GM21825 (cell line): Measurements from ENCODE around the gene MAN1B1.
"Not testable (repeated sequence)": the region's sequence is repeated elsewhere in the genome, so short reads cannot be mapped to it uniquely, and the experiment has no call there.

ENCODE experiments used
- ATAC-seq: cut with Tn5 transposase; IDR thresholded peaks from one replicate; pipeline ENCODE4 v1.9.1; 2021; ENCODE audit warnings: mild to moderate bottlenecking, moderate library complexity; ENCODE audit not compliant: unreplicated experiment

Gene MAN1B1

GRCh38 chr9:137126786-137127185 is 40.0 kb downstream of the MAN1B1 start:
- no peak for ATAC-seq

DNA sequence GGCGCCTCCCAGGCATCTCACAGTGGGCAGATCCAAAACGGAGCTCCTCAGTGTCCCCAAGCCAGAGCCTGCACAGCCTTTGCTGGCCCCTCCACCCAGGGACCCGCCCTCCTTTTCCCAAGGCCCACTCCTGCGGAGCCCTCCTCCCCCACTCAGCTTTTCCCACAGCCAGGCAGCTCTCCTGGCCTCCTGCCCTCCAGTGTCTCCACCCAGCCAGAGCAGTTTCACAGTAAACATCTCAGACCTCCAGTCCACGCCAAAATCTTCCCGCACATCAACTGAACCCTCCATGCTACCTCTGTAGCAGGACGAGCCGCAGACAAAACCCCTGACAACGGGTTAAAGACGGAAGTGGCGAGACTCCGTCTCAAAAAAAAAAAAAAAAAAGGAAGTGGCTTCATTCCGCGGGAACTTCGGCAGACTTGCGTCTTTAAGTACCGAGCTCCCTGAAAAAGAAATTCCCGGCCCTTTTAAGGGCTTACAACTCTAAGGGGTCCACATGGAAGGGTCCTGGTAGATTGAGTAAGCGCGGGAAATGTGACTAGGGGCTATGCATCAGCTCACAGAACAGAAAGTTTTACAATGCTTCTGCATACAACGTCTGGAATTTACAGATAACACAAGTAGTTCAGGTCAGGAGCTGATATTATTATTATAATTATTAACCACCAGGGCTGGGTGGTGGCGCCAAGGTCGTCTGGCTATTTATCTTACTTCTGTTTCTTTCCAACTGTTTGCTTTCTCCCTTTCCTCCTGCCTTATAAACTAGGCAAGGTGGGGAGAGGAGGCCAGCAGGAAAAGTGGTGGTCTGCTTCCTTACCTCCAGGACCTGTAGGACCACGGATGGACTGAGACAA is 40.7 kb downstream of the MAN1B1 start:
- no peak for ATAC-seq

GRCh38 chr9:137128158-137128861 is 41.5 kb downstream of the MAN1B1 start:
- no peak for ATAC-seq

- peak; percentile 6 for ATAC-seq
These were observed 42.2 kb downstream of the MAN1B1 start for GRCh38 chr9:137128862-137129455.

DNA sequence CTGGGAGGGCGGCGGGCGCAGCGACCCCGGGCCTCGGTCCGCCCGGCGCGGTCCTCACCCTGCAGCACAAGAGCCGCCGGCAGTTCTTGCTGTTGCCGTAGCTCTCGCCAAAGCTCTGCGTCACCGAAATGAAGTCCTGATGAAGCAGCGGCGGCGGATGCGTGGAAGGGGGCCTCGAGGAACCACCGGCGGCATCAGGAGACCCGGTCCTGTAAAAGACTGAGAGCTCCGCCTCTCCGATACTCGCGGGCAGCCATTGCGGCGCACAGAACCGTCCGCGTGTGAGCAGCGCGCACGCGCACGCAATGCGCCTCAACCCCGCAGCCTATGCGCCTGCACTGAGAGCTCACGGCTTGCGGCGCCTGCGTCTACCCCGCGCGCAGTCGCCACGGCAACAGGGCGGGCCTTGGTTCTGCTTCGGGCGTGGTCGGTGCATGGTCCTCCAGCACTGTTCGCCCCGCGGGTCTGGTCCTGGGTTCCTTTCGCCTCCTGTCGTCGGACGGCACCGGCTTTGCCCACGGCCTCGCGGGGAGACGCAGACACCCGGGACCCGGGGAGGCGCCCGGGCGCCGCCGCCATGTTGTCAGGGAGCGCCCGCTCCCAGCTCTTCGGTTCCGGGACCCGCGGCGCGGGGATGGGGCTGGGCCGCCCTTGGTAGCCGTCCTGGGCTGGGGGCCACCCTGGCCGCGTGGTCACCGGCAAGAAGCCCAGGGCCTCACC is 42.8 kb downstream of the MAN1B1 start:
- peak; percentile 67 for ATAC-seq

DNA sequence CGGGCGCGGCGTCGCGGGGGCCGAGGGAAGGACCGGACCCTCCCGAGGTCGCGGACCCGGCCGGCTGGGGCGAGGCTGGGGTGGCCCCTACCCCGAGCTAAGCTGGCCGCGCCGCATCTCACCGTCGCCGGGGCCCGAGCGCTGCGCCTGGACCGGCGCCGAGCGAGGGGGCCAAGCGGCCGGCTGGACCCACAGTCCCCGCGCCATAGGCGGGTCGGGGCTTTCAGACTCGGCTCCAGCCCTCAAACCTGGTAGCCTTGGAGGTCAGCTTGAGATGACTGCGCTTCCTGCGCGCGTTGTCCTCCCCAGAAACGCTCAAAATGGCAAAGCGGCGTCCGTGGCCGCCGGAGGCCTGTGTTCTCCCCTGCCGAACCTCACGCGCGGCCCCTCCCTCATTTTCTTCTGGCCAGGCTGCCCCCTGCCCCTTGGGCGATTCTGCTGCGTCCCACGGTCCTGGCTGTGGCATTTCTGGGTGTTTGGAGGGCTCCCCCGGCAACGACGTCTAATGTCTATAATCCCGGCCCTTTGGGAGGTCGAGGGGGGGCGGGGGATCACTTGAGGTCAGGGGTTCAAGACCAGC is 43.5 kb downstream of the MAN1B1 start:
- ATAC-seq = peak; percentile 8

- ATAC-seq = no peak
These were observed 47.4 kb downstream of the MAN1B1 start for GRCh38 chr9:137134191-137134590.

DNA sequence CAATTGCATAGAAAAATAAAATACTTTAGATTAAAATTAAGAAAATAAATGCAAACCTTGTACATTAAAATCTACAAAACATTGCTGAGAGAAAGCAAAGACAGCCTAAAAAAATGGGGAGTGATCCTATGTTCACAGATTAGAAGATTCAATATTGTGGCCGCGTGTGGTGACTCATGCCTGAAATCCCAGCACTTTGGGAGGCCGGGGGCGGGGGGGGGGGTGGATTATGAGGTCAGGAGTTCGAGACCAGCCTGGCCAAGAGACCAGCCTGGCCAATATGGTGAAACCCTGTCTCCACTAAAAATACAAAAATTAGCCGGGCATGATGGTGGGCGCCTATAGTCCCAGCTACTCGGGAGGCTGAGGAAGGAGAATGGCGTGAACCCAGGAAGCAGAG is 48.4 kb downstream of the MAN1B1 start:
- not testable (repeated sequence) for ATAC-seq

DNA sequence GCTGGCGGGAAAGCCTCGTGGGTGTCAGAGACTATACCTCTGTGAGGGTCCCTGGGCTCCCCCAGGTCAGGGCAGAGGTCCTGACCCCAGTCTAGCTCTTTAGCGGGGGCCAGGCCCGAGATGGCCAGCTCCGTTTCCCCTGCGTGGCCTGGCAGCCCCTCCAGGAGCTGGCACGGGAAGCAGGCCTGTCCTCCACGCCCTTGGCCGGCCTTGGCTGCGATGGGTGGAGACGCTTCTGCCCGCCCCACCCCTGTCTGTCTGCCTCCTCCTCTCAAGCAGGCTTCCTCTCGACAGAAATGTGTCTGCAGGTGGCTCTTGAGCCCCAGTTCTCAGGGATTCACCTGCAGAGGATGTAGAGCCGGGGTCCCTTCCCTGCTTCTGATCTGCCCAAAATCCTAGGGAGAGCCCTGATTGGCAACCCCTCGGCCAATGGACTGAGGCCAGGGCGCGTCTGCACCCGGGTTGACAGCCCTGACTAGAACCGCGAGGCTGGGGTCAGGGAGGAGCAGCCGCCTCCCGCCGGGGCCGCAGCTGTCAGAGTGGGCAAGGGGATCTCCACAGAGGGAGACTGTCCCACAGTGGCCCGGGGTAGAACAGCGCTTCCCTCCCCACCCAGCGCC is 49.6 kb downstream of the MAN1B1 start:
- ATAC-seq = no peak

DNA sequence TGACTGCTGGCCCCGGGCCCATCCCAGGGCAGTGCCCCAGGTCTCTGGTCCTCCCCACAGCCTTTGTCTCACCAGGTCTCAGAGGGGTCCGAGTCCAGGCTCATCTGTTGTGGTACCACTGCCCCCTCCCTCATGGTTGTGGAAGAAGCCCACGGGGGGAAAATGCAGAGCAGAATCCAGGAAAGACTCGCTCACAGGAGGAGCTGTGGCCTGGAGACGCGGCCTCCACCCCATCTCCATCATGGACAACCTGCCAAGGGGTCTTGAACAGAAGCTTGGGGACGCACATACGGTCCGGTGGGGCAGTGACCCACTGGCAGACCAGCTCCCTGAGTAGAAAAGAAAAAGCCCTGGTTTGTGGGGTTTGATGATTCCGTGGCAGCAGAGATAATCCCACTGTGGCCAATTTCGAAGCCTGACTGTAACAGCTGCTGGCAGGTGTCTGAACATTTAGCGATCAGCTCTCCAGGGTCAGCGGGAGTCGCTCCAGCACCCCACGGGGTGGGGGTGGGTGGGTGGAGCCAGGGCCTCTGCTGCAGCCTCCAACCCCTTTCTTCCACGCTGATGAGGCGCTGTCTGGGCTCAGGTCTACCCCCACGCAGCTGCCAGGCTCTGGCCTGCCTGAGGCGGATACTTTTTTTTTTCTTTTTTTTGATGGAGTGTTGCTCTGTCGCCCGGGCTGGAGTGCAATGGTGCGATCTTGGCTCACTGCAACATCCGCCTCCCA is 50.3 kb downstream of the MAN1B1 start:
- no peak for ATAC-seq

GRCh38 chr9:137138058-137138721 is 51.4 kb downstream of the MAN1B1 start:
- ATAC-seq = no peak

- ATAC-seq = no peak
These were observed 52.1 kb downstream of the MAN1B1 start, which contains the start of gene GRIN1 for GRCh38 chr9:137138722-137139467. Gene GRIN1 (plus strand): TSS chr9:137139154. CDS start chr9:137139487, 333 bp downstream.

- ATAC-seq = no peak
These were observed 52.8 kb downstream of the MAN1B1 start for GRCh38 chr9:137139468-137140150.

GRCh38 chr9:137140151-137141012 is 53.6 kb downstream of the MAN1B1 start:
- no peak for ATAC-seq

- no peak for ATAC-seq
These were observed 54.4 kb downstream of the MAN1B1 start for GRCh38 chr9:137141050-137141810.
